Body of pancreas (tissue), 4 donors: Measurements from ENCODE around the gene PLEKHA8. TPM values are rescaled to one million over a fixed set of nuclear protein-coding genes. Genes with fewer than 3 reads are reported as not detected.

Experiments
- ATAC-seq: fragments of 150-250 bp; one replicate; pipeline ENCODE4 v1.9.1; 2016
- DNase-seq, 4 donors: peaks; one replicate each; pipeline ENCODE4 v3.0.0-alpha.2; 2019
- H3K27ac ChIP-seq, 4 donors: fragments of 200-600 bp; sonication (generic); 1 replicate in 3 of 4; 2 replicates in 1 of 4; pipeline versions ENCODE4 v1.5.1 to v1.6.1; 2016 to 2019; ENCODE audit warnings: mild to moderate bottlenecking in 1 of 4, mixed read lengths in 1 of 4, moderate library complexity in 1 of 4
- H3K27me3 ChIP-seq, 2 donors: fragments of 200-600 bp; sonication (generic); one replicate each; pipeline ENCODE4 v1.6.0; 2016; ENCODE audit warnings: mild to moderate bottlenecking in 1 of 2
- H3K36me3 ChIP-seq, 2 donors: fragments of 200-600 bp; sonication (generic); replicated peaks in 1 of 2; 2 replicates each; pipeline ENCODE4 v1.5.1; 2016; ENCODE audit warnings: low read depth in 2 of 2; ENCODE audit not compliant: insufficient read depth in 1 of 2
- H3K4me1 ChIP-seq: fragments of 200-600 bp; sonication (generic); one replicate; pipeline ENCODE4 v1.6.0; 2016
- H3K4me3 ChIP-seq, 2 donors: fragments of 200-600 bp; sonication (generic); 1 replicate in 1 of 2; 2 replicates in 1 of 2; pipeline ENCODE4 v1.5.1; 2016 to 2019
- H3K9me3 ChIP-seq, 3 donors: fragments of 200-600 bp; sonication (generic); 1 replicate in 2 of 3; 2 replicates in 1 of 3; pipeline ENCODE4 v1.5.1; 2016
- CTCF ChIP-seq, 7 experiments: fragments of 450-650 bp in 4 of 7; fragments of 200-600 bp in 3 of 7; sonication (generic) in 3 of 7; IDR thresholded peaks; one replicate each; pipeline ENCODE4 v1.5.1; 2016 to 2019; ENCODE audit warnings: antibody characterized with exemption in 7 of 7
- POLR2A ChIP-seq, 3 donors: fragments of 450-650 bp; IDR thresholded peaks; one replicate each; pipeline ENCODE4 v1.6.1; 2016; ENCODE audit warnings: antibody characterized with exemption in 3 of 3, mild to moderate bottlenecking in 2 of 3
- WGBS, 2 donors: methylation state at CpG; one replicate each; pipeline ENCODE4 v1.1.5; 2017; 5-methylcytosine and 5-hydroxymethylcytosine counted together
- intact Hi-C: fragments of 100-400 bp; cut with DNase I; formaldehyde crosslinking; loops from one replicate; pipeline ENCODE4 v1.15.1; 2023
- total RNA-seq, 2 donors: library from RNA; depleted of rRNA; stranded (reverse); fragments of >200 nt; gene quantifications; one replicate each; pipeline ENCODE4 v1.1.0, GENCODE V29; 2016

The PLEKHA8 gene
- total RNA-seq, 2 donors from 2014 or later, result 6.7 to 8.2 TPM

GRCh38 chr7:30115709-30116297 lies 87.6 kb downstream of the PLEKHA8 start:
- Histone ChIP-seq H3K4me3 (no peak overlapping the region), H3K27ac (no peak overlapping the region), H3K4me1 (no peaks in the 10 kb centered on the region), H3K36me3 (no peaks in the 10 kb centered on the region), H3K9me3 (no peaks in the 10 kb centered on the region), H3K27me3 (no peaks in the 10 kb centered on the region)
- TF ChIP-seq CTCF (IDR thresholded peaks at IDR 0.05), result no peak
- no peak for ATAC-seq
- no peak for DNase-seq
- 84 to 85% methylated on average over 34 of the region's 34 CpGs for WGBS, 2 donors
- intact Hi-C loops, result no loop called here

- no peak for DNase-seq
- Histone ChIP-seq H3K27ac (no peak overlapping the region), H3K27me3 (no peaks in the 10 kb centered on the region), H3K4me1 (no peaks in the 10 kb centered on the region), H3K36me3 (no peaks in the 10 kb centered on the region), H3K9me3 (no peaks in the 10 kb centered on the region), H3K4me3 (no peak overlapping the region)
- ATAC-seq, result no peak
- TF ChIP-seq POLR2A (IDR thresholded peaks at IDR 0.05), result no peak
- no peak for TF ChIP-seq CTCF (IDR thresholded peaks at IDR 0.05)
- 82 to 86% methylated on average over 6 of the region's 6 CpGs for WGBS, 2 donors
- intact Hi-C loops, result no loop called here
Measured at GRCh38 chr7:30116771-30117170, 88.6 kb downstream of the PLEKHA8 start.

GRCh38 chr7:30117896-30118295 lies 89.7 kb downstream of the PLEKHA8 start:
- Histone ChIP-seq H3K4me1 (no peaks in the 10 kb centered on the region), H3K27me3 (no peaks in the 10 kb centered on the region), H3K36me3 (no peaks in the 10 kb centered on the region), H3K27ac (no peak overlapping the region), H3K4me3 (no peak overlapping the region), H3K9me3 (no peaks in the 10 kb centered on the region)
- 90 to 91% methylated on average over 4 of the region's 4 CpGs for WGBS, 2 donors
- DNase-seq (no peak), ATAC-seq (no peak)
- intact Hi-C loops, result no loop called here
- TF ChIP-seq POLR2A (IDR thresholded peaks at IDR 0.05) (no peak), CTCF (IDR thresholded peaks at IDR 0.05) (no peak)

- DNase-seq (no peak), ATAC-seq (no peak)
- 83 to 86% methylated on average over 4 of the region's 4 CpGs for WGBS, 2 donors
- TF ChIP-seq POLR2A (IDR thresholded peaks at IDR 0.05) (no peak), CTCF (IDR thresholded peaks at IDR 0.05) (no peak)
- H3K36me3 ChIP-seq, result no peaks in the 10 kb centered on the region
- H3K27ac ChIP-seq, result no peak overlapping the region
- intact Hi-C loops, result no loop called here
- H3K9me3 ChIP-seq, result no peaks in the 10 kb centered on the region
- no peaks in the 10 kb centered on the region for H3K27me3 ChIP-seq
- no peak overlapping the region for H3K4me3 ChIP-seq
- no peaks in the 10 kb centered on the region for H3K4me1 ChIP-seq
Measured at GRCh38 chr7:30119890-30120577, 91.8 kb downstream of the PLEKHA8 start.
